Activated naive CD4-positive, alpha-beta T cell treated with anti-CD3 and anti-CD28 coated beads, Interleukin-2, amount 50 U/mL, for 24 hours (primary cell): ENCODE data around the gene LAMB2.

Experiments used
- H3K27ac Mint-ChIP-seq: one replicate; pipeline ENCODE4 v1.8.0; 2021; ENCODE audit warnings: mild to moderate bottlenecking, mixed read lengths
- H3K27me3 Mint-ChIP-seq: one replicate; pipeline ENCODE4 v1.8.0; 2021; ENCODE audit warnings: mixed read lengths
- H3K36me3 Mint-ChIP-seq: one replicate; pipeline ENCODE4 v1.8.0; 2021; ENCODE audit warnings: mixed read lengths
- H3K4me1 Mint-ChIP-seq: one replicate; pipeline ENCODE4 v1.8.0; 2021; ENCODE audit warnings: mixed read lengths
- H3K4me3 Mint-ChIP-seq: one replicate; pipeline ENCODE4 v1.8.0; 2021; ENCODE audit warnings: mild to moderate bottlenecking, mixed read lengths
- H3K9me3 Mint-ChIP-seq: one replicate; pipeline ENCODE4 v1.8.0; 2021; ENCODE audit warnings: mixed read lengths

The LAMB2 gene

DNA sequence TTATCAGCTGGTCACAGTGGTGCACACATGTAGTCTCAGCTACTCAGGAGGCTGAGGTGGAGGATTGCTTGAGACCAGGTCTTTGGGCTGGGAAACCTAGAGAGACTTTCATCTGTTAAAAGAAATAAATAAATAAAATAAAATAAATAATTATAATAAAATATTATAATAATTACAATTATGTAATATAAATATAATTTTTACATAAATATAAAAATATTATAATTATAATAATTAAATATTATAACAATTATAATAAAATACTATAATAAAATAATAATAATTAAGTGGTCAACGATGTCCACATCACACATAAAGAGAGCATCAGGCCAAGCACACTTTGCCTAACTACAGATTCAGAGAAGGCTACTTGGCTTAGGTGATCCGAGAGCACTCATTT is 53.6 kb downstream of the LAMB2 start:
- no peak overlapping the region for H3K4me3 Mint-ChIP-seq
- H3K36me3 Mint-ChIP-seq = no peaks in the 10 kb centered on the region
- H3K9me3 Mint-ChIP-seq = no peaks in the 10 kb centered on the region
- no peak overlapping the region for H3K27ac Mint-ChIP-seq
- H3K27me3 Mint-ChIP-seq = no peaks in the 10 kb centered on the region
- H3K4me1 Mint-ChIP-seq = peaks cover 21% of the 10 kb centered on the region

DNA sequence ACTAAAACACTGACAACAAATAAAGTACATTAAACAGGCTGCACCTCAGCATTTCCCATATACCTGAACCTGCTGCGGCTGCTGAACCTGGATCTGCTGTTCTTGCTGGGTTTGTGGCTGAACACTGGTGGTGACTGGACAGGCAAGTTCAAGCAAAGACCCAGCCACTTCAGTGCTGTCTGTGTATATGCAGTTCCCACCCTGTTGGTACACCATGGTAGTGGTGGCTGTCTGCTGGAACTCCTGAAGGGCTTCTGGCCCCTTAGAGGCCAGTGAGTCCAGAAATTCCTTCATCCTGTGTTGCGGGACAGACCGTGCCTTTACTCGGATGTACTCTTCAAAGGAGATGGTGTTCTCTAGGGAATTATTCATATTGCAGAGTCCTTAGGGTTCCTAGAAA is 56.2 kb downstream of the LAMB2 start:
- Mint-ChIP-seq H3K36me3 (peaks cover 6% of the 10 kb centered on the region), H3K4me1 (peaks cover 21% of the 10 kb centered on the region), H3K9me3 (no peaks in the 10 kb centered on the region), H3K27me3 (no peaks in the 10 kb centered on the region), H3K4me3 (no peak overlapping the region), H3K27ac (no peak overlapping the region)

GRCh38 chr3:49076116-49076515 is 56.7 kb downstream of the LAMB2 start:
- Mint-ChIP-seq H3K27ac (no peak overlapping the region), H3K27me3 (no peaks in the 10 kb centered on the region), H3K36me3 (peaks cover 6% of the 10 kb centered on the region), H3K4me3 (no peak overlapping the region), H3K9me3 (no peaks in the 10 kb centered on the region), H3K4me1 (peaks cover 21% of the 10 kb centered on the region)
